Esophagus (tissue), 2 donors: Measurements from ENCODE around the gene JARID2. TPM values are rescaled to one million over a fixed set of nuclear protein-coding genes. Genes with fewer than 3 reads are reported as not detected.

Source experiments
- H3K27ac ChIP-seq, 2 donors: one replicate each; pipeline ENCODE4 v1.5.1; 2013; ENCODE audit warnings: low read depth in 2 of 2, mild to moderate bottlenecking in 2 of 2, inconsistent platforms in 1 of 2, low read length in 1 of 2, moderate library complexity in 1 of 2
- H3K27me3 ChIP-seq, 2 donors: one replicate each; pipeline ENCODE4 v1.6.1; 2013; ENCODE audit warnings: low read length in 2 of 2, control low read depth in 1 of 2, mild to moderate bottlenecking in 1 of 2; ENCODE audit not compliant: insufficient read depth in 2 of 2, control insufficient read depth in 1 of 2
- H3K36me3 ChIP-seq, 2 donors: one replicate each; pipeline ENCODE4 v1.6.1; 2013; ENCODE audit warnings: low read length in 1 of 2; ENCODE audit not compliant: control insufficient read depth in 2 of 2, insufficient read depth in 2 of 2
- H3K4me1 ChIP-seq, 2 donors: one replicate each; pipeline ENCODE4 v1.6.1; 2013; ENCODE audit warnings: low read length in 1 of 2; ENCODE audit not compliant: control insufficient read depth in 2 of 2, insufficient read depth in 2 of 2
- H3K4me3 ChIP-seq, 2 donors: one replicate each; pipeline ENCODE4 v1.5.1; 2013; ENCODE audit warnings: low read length in 2 of 2, mild to moderate bottlenecking in 2 of 2, low read depth in 1 of 2, moderate library complexity in 1 of 2
- H3K9me3 ChIP-seq, 2 donors: one replicate each; pipeline ENCODE4 v1.6.1; 2013; ENCODE audit warnings: mild to moderate bottlenecking in 2 of 2, low read depth in 1 of 2, low read length in 1 of 2, moderate library complexity in 1 of 2; ENCODE audit not compliant: control insufficient read depth in 2 of 2, insufficient read depth in 1 of 2
- WGBS, 2 donors: extraction: QIAGEN DNeasy Blood & Tissue Kit; methylation state at CpG; one replicate each; pipeline ENCODE4 v1.1.7; 2013; 5-methylcytosine and 5-hydroxymethylcytosine counted together
- polyA plus RNA-seq, 2 donors: library from polyadenylated mRNA; stranded (reverse); fragments of 200-250 nt; gene quantifications; one replicate each; pipeline ENCODE4 v1.2.3, GENCODE V29; 2013
- donor health status: healthy with polysubstance abuse.
- donor health status: Bipolar disorder and iron deficiency.

The JARID2 gene
- polyA plus RNA-seq, 2 donors = 7.9 to 8.3 TPM

- H3K4me1 ChIP-seq = peaks cover 5 to 8% of the 10 kb centered on the region in 2 donors
- no peaks in the 10 kb centered on the region for H3K27me3 ChIP-seq
- WGBS, 2 donors = 74 to 84% methylated on average over 2 of the region's 2 CpGs
- H3K9me3 ChIP-seq = no peaks in the 10 kb centered on the region
- H3K4me3 ChIP-seq = no peak overlapping the region
- no peaks in the 10 kb centered on the region for H3K36me3 ChIP-seq
- no peak overlapping the region for H3K27ac ChIP-seq
Measured at GRCh38 chr6:15270402-15270801, 24.5 kb downstream of the JARID2 start.

GRCh38 chr6:15272562-15272961 is 26.7 kb downstream of the JARID2 start:
- Histone ChIP-seq H3K9me3 (no peaks in the 10 kb centered on the region), H3K27me3 (no peaks in the 10 kb centered on the region), H3K4me3 (no peak overlapping the region), H3K27ac (no peak overlapping the region), H3K4me1 (peaks cover 0 to 1% of the 10 kb centered on the region in 2 donors), H3K36me3 (no peaks in the 10 kb centered on the region)
- WGBS, 2 donors = 88 to 98% methylated on average over 1 of the region's 1 CpG

- Histone ChIP-seq H3K27me3 (no peaks in the 10 kb centered on the region), H3K4me3 (no peak overlapping the region), H3K27ac (no peak overlapping the region), H3K9me3 (no peaks in the 10 kb centered on the region), H3K36me3 (no peaks in the 10 kb centered on the region), H3K4me1 (peaks cover 0 to 3% of the 10 kb centered on the region in 2 donors)
- 75 to 82% methylated on average over 2 of the region's 2 CpGs for WGBS, 2 donors
Measured at GRCh38 chr6:15274692-15275387, 29.0 kb downstream of the JARID2 start.

- H3K9me3 ChIP-seq = no peaks in the 10 kb centered on the region
- H3K27me3 ChIP-seq = no peaks in the 10 kb centered on the region
- no peak overlapping the region for H3K27ac ChIP-seq
- H3K4me3 ChIP-seq = no peak overlapping the region
- H3K4me1 ChIP-seq = peaks cover 0 to 6% of the 10 kb centered on the region in 2 donors
- H3K36me3 ChIP-seq = no peaks in the 10 kb centered on the region
- WGBS, 2 donors = 85% methylated on average over 7 of the region's 7 CpGs
Measured at GRCh38 chr6:15276036-15276985, 30.4 kb downstream of the JARID2 start.

- no peaks in the 10 kb centered on the region for H3K27me3 ChIP-seq
- H3K9me3 ChIP-seq = no peaks in the 10 kb centered on the region
- no peaks in the 10 kb centered on the region for H3K36me3 ChIP-seq
- H3K27ac ChIP-seq = no peak overlapping the region
- peaks cover 0 to 9% of the 10 kb centered on the region in 2 donors for H3K4me1 ChIP-seq
- WGBS, 2 donors = 69 to 70% methylated on average over 5 of the region's 5 CpGs
- no peak overlapping the region for H3K4me3 ChIP-seq
Measured at GRCh38 chr6:15279047-15279661, 33.3 kb downstream of the JARID2 start.

GRCh38 chr6:15280028-15280427 is 34.2 kb downstream of the JARID2 start:
- no peaks in the 10 kb centered on the region for H3K9me3 ChIP-seq
- no peak overlapping the region for H3K4me3 ChIP-seq
- no peak overlapping the region for H3K27ac ChIP-seq
- no peaks in the 10 kb centered on the region for H3K27me3 ChIP-seq
- peaks cover 0 to 9% of the 10 kb centered on the region in 2 donors for H3K4me1 ChIP-seq
- 14 to 17% methylated on average over 6 of the region's 6 CpGs for WGBS, 2 donors
- no peaks in the 10 kb centered on the region for H3K36me3 ChIP-seq

- Histone ChIP-seq H3K36me3 (no peaks in the 10 kb centered on the region), H3K4me3 (no peak overlapping the region), H3K9me3 (no peaks in the 10 kb centered on the region), H3K27ac (no peak overlapping the region), H3K27me3 (no peaks in the 10 kb centered on the region), H3K4me1 (peaks cover 0 to 9% of the 10 kb centered on the region in 2 donors)
- 78 to 82% methylated on average over 8 of the region's 8 CpGs for WGBS, 2 donors
Measured at GRCh38 chr6:15280961-15281360, 35.1 kb downstream of the JARID2 start.

- Histone ChIP-seq H3K9me3 (no peaks in the 10 kb centered on the region), H3K4me3 (no peak overlapping the region), H3K27me3 (no peaks in the 10 kb centered on the region), H3K4me1 (peaks cover 0 to 9% of the 10 kb centered on the region in 2 donors), H3K27ac (no peak overlapping the region), H3K36me3 (no peaks in the 10 kb centered on the region)
- WGBS, 2 donors = 91 to 93% methylated on average over 4 of the region's 4 CpGs
Measured at GRCh38 chr6:15282334-15282733, 36.5 kb downstream of the JARID2 start.

GRCh38 chr6:15283986-15284361 is 38.1 kb downstream of the JARID2 start:
- H3K27ac ChIP-seq = no peak overlapping the region
- peaks cover 0 to 10% of the 10 kb centered on the region in 2 donors for H3K4me1 ChIP-seq
- H3K36me3 ChIP-seq = no peaks in the 10 kb centered on the region
- H3K27me3 ChIP-seq = no peaks in the 10 kb centered on the region
- H3K9me3 ChIP-seq = no peaks in the 10 kb centered on the region
- WGBS, 2 donors = 88% methylated on average over 3 of the region's 3 CpGs
- no peak overlapping the region for H3K4me3 ChIP-seq
